Peyer's patch (tissue), 4 donors: ENCODE data around the gene ZNF133. TPM values are rescaled to one million over a fixed set of nuclear protein-coding genes. Genes with fewer than 3 reads are reported as not detected.

Source experiments
- DNase-seq, 3 donors: peaks; one replicate each; pipeline ENCODE4 v3.0.0-alpha.2; 2017 to 2019
- H3K27ac ChIP-seq, 4 donors: fragments of 200-600 bp; sonication (generic); one replicate each; pipeline ENCODE4 v1.5.1; 2016 to 2019
- H3K27me3 ChIP-seq, 2 donors: fragments of 200-600 bp; sonication (generic); one replicate each; pipeline ENCODE4 v1.5.1; 2019
- H3K36me3 ChIP-seq, 3 donors: fragments of 200-600 bp; sonication (generic); one replicate each; pipeline ENCODE4 v1.5.1; 2016 to 2019
- H3K4me1 ChIP-seq, 4 donors: fragments of 200-600 bp; sonication (generic); one replicate each; pipeline ENCODE4 v1.5.1; 2016 to 2019
- H3K4me3 ChIP-seq, 4 donors: fragments of 200-600 bp; sonication (generic); 1 replicate in 3 of 4; 2 replicates in 1 of 4; pipeline ENCODE4 v1.5.1; 2016 to 2019; ENCODE audit warnings: mild to moderate bottlenecking in 1 of 4
- H3K9me3 ChIP-seq, 4 donors: fragments of 200-600 bp; sonication (generic); one replicate each; pipeline ENCODE4 v1.5.1; 2016 to 2019; ENCODE audit warnings: mild to moderate bottlenecking in 1 of 4
- CTCF ChIP-seq, 6 experiments: fragments of 450-650 bp in 4 of 6; fragments of 200-600 bp in 2 of 6; sonication (generic) in 1 of 6; IDR thresholded peaks; one replicate each; pipeline ENCODE4 v1.5.1; 2017 to 2019; ENCODE audit warnings: antibody characterized with exemption in 6 of 6, mild to moderate bottlenecking in 3 of 6, moderate library complexity in 1 of 6
- POLR2A ChIP-seq, 2 donors: fragments of 450-650 bp; IDR thresholded peaks; one replicate each; pipeline ENCODE4 v1.5.1; 2017; ENCODE audit warnings: antibody characterized with exemption in 2 of 2, mild to moderate bottlenecking in 2 of 2, moderate library complexity in 2 of 2
- total RNA-seq, 4 donors: library from RNA; depleted of rRNA; stranded (reverse); fragments of >200 nt; gene quantifications; one replicate each; pipeline ENCODE4 v1.1.0, GENCODE V29; 2016

The ZNF133 gene
- total RNA-seq, 4 donors from 2014 or later, result 11.4 to 23.1 (median 15.6) TPM

DNA sequence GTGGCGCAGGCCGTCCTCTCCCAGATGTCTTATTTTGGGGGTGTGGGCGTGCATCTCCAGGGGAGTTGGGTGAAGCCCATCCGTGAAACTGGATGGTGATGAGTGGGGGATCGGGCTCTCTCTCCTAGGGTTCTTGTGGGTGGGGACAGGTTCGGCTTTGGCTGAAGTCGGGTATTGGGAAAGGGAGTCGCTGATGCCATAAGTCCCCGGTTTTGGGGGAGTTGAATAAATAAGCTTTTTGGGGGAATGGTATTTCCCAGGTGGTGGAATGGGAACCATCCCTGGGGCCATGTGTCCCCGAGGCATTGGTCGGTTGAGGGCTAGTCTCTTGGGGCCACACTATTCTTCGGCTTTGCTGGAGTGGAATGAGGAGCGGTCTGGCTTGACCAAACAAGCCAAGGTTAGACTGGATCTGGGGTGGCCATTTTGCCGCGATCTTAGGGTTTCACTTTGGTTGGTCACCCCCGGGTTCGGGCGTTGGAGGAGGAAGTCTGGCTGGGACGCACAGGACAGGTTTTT is 481 bp downstream of the ZNF133 start:
- no peak for DNase-seq

GRCh38 chr20:18289306-18289705 is 979 bp downstream of the ZNF133 start:
- Histone ChIP-seq H3K4me3 (peak overlapping the region; percentile 64 to 87 (median 66)), H3K9me3 (peaks cover 0 to 5% (median 0%) of the 10 kb centered on the region in 4 donors), H3K27ac (no peak overlapping the region), H3K36me3 (no peaks in the 10 kb centered on the region), H3K4me1 (peaks cover 0 to 15% (median 4%) of the 10 kb centered on the region in 4 donors), H3K27me3 (no peaks in the 10 kb centered on the region)
- DNase-seq, result no peak
- TF ChIP-seq POLR2A (IDR thresholded peaks at IDR 0.05), result no peak
- no peak for TF ChIP-seq CTCF (IDR thresholded peaks at IDR 0.05)

More for the DNA sequence above, 481 bp downstream of the ZNF133 start:
- peak overlapping the region; percentile 64 to 87 (median 66) for H3K4me3 ChIP-seq
- no peaks in the 10 kb centered on the region for H3K27me3 ChIP-seq
- H3K4me1 ChIP-seq, result peaks cover 0 to 15% (median 4%) of the 10 kb centered on the region in 4 donors
- H3K36me3 ChIP-seq, result no peaks in the 10 kb centered on the region
- H3K9me3 ChIP-seq, result peaks cover 0 to 5% (median 0%) of the 10 kb centered on the region in 4 donors
- TF ChIP-seq CTCF (IDR thresholded peaks at IDR 0.05) (no peak), POLR2A (IDR thresholded peaks at IDR 0.05) (no peak)
- peak overlapping the region; percentile 89 to 97 (median 94) for H3K27ac ChIP-seq

- no peaks in the 10 kb centered on the region for H3K27me3 ChIP-seq
- H3K9me3 ChIP-seq, result no peaks in the 10 kb centered on the region
- H3K4me1 ChIP-seq, result no peaks in the 10 kb centered on the region
- peaks cover 0 to 6% (median 0%) of the 10 kb centered on the region in 3 donors for H3K36me3 ChIP-seq
- no peak overlapping the region for H3K27ac ChIP-seq
- DNase-seq, result no peak
- TF ChIP-seq CTCF (IDR thresholded peaks at IDR 0.05) (no peak), POLR2A (IDR thresholded peaks at IDR 0.05) (no peak)
- no peak overlapping the region for H3K4me3 ChIP-seq
These were observed 11.0 kb downstream of the ZNF133 start for GRCh38 chr20:18299364-18299763.

- Histone ChIP-seq H3K27me3 (no peaks in the 10 kb centered on the region), H3K36me3 (peaks cover 0 to 8% (median 0%) of the 10 kb centered on the region in 3 donors), H3K9me3 (no peaks in the 10 kb centered on the region), H3K4me1 (no peaks in the 10 kb centered on the region), H3K4me3 (no peak overlapping the region), H3K27ac (no peak overlapping the region)
- DNase-seq, result no peak
- TF ChIP-seq POLR2A (IDR thresholded peaks at IDR 0.05), result no peak
- TF ChIP-seq CTCF (IDR thresholded peaks at IDR 0.05), result no peak
These were observed 16.3 kb downstream of the ZNF133 start for GRCh38 chr20:18304618-18305017.

DNA sequence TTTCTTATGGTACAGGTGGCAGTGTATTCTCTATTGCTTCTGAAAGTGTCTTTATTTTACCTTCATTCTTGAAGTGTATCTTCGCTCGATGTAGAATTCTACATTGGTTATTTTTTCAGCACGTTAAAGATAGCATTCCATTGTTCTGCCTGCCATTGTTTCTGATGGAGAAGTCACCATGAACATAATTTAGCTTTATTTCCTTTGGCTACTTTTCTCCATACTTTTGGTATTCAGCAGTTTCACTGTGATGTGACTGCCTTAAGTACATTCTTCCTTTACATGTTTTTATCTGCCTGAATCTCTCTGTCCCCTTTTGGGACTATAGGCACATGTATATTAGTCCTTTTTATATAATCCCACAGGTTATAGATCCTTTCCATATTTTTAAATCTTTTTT is 19.0 kb downstream of the ZNF133 start:
- Histone ChIP-seq H3K4me3 (no peak overlapping the region), H3K27ac (no peak overlapping the region), H3K36me3 (peaks cover 0 to 11% (median 0%) of the 10 kb centered on the region in 3 donors), H3K27me3 (no peaks in the 10 kb centered on the region), H3K4me1 (no peaks in the 10 kb centered on the region), H3K9me3 (no peaks in the 10 kb centered on the region)
- no peak for DNase-seq
- TF ChIP-seq POLR2A (IDR thresholded peaks at IDR 0.05) (no peak), CTCF (IDR thresholded peaks at IDR 0.05) (no peak)
